Hematopoietic multipotent progenitor cell treated with erythropoietin and hydrocortisone succinate and interleukin-3 and kit ligand, for 4 days (in vitro differentiated cells): ENCODE data around the gene DNAJC22.
A peak's percentile ranks its signal among the peaks of the same experiment; 100 is the strongest.
"Not testable (repeated sequence)": the region's sequence is repeated elsewhere in the genome, so short reads cannot be mapped to it uniquely, and the experiment has no call there.

Source experiments
- DNase-seq: peaks from one replicate; pipeline ENCODE4 v3.0.0-alpha.2; 2015

DNAJC22 gene

DNA sequence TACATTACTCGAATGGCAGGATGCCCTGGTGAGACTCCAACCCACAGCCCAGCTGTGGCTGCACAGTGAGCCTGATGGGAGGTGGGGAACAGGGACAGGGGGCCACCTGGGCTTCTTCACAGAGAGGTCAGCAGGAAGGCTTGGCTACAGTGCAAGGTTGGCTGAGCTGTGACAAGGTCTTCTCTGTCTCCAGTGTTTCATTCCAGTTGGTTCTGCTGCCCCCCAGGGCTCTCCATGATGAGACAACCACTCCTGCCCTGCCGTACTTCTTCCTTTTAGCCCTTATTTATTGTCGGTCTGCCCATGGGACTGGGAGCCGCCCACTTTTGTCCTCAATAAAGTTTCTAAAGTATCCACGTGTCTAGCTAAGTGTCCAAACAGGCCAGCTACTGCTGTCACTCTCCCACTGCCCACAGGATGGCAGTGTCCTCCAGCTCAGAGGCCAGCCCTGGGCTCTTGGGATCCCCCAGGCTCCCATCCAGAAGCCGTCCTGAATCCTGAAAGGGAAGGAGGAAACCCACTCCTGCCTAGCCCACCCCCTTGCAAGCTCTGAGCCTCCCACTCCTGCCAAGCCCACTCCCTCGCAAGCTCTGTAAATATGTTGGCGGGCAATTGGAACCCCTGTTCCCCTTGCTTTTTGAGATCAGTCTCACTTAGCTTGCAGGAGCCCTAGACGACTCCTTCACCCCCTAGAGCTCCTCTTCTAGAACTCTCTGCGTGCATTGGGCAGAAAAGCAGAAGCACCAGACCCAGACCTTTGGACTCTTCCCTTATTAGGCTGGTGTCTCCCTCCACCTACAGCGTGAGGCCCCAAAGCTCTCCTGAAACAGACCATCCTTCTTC is 15.1 kb upstream of the DNAJC22 start:
- peak; percentile 70 for DNase-seq

DNA sequence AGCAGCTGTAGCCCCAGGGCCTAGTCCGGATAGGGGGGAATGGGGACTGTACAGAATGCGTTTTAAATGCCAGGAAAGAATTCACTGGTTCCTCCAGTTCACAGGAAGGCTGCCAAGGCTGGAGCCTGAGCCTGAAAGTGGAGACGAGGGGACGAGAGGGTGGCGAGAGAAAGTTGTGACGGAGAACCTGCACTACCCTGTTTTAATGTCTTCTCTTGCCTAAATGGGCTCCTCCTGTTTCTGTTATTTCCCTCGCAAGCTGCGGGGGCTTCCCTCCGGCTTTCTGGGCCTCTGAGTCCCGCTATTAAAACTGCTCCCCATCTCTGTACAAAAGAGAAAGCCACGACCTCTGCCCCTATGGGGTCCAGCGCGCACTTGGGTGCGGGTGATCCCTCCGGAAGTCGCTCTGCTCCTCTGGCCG is 14.2 kb upstream of the DNAJC22 start:
- DNase-seq = no peak

DNA sequence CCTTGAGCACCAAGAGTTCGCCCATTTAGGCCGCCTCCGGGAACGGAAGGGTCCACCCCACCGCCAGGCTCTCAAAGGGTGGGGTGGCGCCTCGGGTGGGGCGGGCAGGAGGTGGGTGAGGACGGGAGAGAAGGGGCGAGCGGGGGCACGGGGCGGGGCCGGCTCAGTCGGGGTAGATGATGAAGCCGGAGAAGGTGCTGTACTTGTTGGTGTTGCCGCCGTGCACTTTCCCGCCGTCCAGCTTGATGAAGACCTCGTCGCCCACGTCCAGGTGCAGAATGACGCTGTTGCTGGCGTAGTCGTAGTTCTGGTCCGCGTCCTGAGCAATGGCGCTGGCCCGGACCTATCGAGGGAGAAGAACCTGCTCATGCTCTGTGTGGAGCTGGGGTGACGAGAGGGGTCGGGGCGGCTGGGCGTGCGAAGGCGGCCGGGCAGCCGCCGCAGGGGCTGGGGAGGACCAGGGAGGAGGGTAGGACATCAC is 13.8 kb upstream of the DNAJC22 start:
- no peak for DNase-seq

DNA sequence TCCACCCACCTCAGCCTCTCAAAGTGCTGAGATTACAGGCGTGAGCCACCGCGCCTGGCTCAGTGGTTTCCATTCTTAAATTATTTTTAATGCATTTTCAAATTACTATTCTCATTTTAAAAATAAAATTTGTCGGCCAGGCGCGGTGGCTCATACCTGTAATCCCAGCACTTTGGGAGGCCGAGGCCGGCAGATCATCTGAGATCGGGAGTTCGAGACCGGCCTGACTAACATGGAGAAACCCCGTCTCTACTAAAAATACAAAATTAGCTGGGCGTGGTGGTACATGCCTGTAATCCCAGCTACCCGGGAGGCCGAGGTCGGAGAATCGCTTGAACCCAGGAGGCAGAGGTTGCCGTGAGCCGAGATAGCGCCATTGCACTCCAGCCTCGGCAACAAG is 12.9 kb upstream of the DNAJC22 start:
- not testable (repeated sequence) for DNase-seq

DNA sequence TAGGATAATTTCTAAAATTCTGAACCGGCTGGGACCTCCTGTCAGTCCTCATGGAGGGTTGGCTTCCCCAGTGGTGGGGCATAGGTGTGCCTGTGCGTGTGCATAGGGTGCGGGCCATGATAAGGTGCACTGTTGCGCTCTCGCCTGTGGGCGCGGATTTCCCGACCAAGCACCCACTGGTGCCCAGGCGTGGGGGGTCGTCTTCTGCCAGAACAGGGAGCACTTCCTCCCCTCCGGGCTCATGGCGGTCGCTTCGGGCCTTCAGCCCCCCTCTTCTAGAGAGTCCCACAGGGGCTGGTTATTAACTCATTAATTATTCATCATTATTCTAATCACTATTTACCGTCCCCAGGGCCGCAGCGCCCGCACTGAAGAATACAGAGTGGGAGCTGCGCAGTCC is 12.5 kb upstream of the DNAJC22 start:
- DNase-seq = no peak

DNA sequence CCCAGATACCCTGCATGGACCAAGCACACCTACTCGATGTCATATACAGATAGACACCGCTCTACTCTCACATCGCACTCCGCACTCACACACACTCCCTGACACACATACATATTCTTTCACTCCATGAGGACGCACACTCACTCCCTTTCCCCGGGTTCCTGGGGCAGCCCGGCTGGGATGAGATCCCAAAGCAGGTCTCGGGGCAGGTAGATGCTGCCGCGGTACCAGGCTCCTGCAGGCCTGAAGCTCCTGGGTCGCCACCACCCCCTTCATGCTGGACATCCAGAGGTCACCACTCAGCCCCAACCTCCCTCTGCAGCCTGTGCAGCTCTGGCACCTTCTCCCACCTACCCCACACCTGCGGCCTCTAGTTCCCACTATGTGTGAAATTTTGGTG is 12.0 kb upstream of the DNAJC22 start:
- no peak for DNase-seq

DNA sequence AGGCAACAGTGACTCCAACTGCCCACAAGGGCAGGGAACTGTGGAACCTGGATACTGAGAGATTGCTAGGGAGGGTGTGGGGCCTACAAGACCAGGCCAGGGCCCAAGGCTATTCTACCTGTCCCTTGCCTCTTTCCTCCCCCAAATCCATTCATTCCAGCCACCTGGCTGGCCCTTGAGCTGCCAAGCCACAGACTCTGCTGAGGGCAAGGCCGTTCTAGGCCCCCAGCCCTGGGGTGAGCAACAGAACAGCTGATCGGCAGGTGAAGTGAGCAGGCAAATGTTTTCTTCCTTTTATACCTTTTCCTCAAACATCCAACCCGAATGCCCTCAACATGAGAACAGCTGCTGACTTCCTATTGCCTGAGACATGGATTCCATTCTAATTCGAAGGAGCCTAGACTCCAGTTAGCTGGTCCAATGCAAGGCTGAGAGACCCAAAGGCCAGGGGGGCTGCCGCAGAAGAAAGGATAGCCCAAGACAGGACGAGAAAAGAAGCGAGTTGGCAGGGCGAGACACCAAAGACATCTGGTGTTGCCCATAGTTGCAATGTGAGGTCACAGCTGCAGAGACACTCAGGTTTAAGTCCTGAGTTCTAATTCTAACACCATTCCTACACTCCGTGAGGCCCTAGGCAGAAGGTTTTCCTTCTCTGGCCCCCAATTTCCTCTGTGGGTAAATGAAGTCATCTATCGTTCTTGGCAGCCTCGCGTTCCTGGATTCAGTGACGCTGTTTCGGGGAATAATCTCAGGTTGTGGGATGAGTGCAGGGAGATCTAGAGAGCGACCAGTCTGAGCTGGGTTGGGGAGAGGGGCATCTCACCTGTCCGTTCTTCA is 11.4 kb upstream of the DNAJC22 start:
- DNase-seq = no peak

DNA sequence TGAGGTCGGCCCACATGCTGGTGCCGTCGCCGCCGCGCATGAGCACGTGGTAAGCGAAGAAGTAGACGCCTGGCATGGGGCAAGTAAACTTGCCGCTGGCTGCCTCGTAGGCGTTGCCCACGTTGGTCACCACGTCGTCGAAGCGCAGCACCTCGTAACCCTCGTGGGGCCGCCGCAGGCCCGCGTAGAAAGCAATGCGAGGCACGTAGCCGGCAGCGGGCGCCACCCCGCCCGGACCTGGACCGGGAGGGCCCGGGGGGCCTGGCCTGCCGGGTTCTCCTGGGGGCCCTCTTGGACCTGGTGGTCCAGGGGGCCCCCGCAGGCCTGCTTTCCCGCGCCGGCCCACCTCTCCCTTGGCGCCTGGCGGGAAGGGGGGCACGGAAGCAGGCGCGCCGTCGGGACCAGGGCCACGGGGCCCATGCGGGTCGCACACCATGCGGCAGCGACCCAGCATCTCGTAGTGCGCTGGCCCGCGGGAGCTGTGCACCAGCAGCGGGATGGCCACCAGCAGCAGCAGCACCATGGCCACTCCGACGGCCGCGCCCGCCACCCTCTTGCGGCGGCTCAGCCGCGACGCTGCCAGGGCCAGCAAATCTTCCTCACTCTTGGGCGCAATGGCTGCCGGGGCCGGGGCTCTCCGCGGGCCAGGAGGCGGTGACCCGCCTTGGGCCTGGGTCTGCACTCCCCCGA is 10.6 kb upstream of the DNAJC22 start:
- DNase-seq = no peak

DNA sequence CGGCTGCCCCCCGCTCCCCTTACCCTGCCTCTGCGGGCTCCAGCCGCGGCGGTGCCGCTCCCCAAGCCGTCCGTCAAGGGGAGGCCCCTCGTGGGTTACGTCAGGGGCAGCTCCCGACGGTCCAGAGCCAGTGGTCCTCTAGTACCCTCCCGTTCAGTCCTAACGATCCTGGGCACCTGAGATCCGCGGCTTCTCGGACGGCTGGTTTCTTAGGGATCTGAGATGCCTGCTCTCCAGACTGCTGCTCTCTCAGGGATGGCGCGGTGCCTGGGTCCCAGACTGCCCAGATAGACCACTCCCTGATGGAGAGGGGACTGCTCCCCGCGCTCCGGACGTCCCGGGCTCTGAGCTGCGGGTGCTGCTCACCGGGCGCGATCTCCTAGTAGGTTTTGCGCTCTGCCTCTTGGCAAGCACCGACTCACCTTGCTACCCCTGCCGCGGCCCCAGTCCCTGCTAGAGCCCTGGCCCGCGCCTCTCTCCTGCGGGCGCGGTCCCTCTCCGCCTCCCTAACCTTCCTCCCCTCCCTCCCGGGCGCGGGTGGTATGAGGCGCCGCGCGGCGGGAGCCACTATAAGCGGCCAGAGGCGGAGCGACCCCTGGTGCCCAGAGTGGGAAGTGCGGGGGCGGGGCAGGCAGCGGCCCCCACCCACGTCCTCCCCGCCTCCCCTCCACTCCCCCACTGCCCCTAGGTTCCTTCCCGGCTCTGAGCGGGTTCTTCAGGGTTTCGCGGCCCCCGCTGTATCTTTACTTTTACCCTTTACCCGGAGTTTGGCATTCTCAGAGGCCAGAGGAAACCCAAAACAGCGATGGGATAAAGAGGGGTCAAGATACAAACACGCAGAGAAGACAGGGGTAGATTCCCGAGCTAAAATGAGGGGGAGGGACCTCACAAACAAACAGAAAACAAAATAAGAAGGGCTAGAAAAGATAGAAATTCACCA is 9.8 kb upstream of the DNAJC22 start, which contains the start of gene C1QL4:
TSS of gene C1QL4 (minus strand) at position 544 of the 940 bp plus-strand sequence. CDS start 711 bp downstream, outside the sequence.
- peak; percentile 89 for DNase-seq

DNA sequence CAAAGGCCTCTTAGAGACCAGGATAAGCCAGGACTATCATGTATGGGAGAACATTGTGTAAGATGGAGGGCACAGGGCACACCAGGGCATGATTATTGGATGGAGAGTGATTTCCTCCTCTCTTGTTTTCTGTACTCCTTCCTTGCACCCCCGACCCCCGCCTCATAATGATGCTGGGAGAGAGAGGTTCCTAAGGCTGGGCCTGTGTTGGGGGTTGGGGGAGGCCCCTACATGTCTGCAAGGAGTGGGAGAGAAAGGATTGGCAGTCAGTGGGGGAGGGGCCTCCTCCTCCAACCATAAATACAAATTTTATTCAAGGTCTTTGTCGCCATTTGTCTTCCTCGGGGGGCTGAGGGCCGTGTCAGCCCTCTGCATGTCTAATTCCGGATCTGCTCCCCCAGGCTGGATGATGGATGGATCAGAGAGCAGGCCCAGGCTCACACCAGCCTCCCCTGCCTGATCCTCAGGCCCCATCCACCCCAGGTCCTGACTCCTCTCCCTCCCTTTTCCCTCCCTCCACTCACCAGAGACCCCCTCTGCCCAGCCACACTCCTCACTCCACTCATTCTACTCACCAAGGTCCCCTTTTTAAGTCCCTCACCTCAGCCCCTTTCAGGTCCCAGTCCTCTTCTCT is 7.7 kb upstream of the DNAJC22 start:
- DNase-seq = no peak

DNA sequence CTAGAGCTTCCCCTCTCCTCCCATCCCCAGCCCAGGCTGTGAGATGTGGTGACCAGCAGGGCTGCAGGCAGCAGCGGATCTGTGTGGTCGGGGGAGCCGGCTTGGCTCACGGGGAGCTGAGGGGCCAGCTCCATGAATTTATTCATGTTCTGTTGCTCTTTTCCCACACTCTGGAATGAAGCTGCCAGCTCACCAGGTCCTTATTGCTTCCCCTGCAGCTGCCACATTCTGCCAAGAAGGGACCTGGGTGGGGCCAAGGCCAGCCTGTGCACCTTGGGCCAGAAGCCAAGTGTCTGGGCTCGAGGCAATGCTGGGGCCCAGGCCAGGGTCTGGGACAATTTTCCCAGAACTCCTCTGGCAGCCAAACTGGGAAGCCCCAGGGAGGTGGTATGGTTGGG is 7.2 kb upstream of the DNAJC22 start:
- no peak for DNase-seq

DNA sequence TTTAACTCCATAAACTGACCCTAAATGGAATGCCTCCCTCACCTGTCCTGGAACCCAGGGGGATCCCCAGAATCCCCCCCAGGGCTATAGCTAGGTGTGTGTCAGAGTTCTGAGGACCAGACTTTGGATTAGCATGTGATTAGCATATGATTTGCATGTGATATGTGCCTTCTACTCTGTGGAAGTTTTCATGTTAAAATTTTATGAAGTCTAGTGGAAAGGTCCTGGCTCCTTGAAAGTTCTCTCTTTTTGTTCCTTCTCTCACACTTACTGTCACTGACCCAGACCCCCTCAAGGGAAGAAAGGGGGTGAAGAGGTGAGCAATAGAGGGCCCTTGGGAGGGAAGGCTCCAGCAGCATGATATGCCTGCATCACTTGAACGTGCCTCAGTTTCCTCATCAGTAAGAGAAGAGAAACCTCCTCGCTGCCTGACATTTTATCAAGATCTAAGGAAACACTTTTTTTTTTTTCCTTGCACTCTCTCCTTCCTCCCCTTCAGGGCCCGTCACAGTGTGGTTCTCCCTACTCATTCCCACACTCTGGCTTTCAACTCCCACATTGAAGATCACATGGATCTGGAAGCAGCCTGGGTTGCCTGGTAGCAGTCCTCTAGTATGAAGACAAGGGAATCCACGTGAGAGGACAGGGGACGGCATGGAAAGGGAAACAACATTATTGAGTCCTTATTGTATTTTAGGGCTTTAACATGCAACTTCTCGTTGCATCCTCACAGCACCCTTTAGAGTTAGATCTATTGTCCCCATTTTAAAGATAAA is 6.4 kb upstream of the DNAJC22 start:
- DNase-seq = no peak

DNA sequence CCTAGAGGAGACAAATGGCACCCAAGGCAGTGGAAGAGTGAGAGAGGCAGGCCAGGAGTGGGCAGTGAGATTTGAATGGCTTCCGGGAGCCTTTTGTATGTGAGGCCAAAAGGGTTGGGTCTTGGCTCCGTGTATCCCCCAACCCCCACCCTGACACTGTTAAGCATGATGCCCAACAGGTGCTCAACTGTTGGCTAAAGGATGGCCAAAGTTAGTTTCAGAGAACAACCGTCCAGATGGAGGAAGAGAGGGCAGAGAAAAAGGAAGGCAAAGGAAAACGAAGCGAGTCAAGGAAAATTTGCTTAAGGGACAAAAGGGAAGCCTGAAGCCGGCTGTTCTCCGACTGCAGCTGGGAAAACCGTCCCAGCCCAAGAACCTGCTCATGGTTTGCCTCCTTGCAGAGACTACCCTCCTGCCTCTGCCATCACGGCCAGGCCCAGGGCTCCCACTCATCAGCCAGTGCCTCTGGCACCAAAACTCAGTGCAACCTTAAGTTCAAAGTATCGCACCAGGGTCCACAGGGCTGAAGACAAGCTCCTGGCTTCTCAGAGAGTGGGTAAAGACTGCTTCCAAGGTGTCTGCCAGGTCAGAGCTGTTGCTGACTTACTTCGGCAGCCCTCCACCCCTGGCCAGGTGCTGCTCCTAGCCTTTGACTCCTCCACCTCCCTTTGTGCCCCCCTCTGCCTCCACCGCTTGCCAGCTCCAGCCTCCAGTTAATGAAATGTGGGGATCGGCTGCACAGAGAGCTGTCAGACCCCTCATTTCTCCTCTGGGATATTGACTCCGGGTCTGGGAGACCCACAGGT is 5.5 kb upstream of the DNAJC22 start:
- no peak for DNase-seq

DNA sequence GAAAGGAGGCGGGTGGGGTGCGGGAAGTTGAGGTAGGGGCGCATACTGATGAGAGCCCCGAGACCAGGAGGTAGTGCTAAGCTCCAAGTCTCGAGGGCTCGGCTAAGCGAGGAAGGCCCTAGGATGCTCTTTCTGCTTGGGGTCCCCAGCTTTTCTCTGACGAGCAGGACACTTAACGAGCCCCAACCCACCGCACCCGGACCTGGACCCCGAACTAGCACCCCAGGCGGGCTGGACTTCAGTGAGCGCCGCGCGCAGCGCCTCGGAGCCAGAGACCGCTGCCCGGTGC is 5.0 kb upstream of the DNAJC22 start:
- DNase-seq = no peak

DNA sequence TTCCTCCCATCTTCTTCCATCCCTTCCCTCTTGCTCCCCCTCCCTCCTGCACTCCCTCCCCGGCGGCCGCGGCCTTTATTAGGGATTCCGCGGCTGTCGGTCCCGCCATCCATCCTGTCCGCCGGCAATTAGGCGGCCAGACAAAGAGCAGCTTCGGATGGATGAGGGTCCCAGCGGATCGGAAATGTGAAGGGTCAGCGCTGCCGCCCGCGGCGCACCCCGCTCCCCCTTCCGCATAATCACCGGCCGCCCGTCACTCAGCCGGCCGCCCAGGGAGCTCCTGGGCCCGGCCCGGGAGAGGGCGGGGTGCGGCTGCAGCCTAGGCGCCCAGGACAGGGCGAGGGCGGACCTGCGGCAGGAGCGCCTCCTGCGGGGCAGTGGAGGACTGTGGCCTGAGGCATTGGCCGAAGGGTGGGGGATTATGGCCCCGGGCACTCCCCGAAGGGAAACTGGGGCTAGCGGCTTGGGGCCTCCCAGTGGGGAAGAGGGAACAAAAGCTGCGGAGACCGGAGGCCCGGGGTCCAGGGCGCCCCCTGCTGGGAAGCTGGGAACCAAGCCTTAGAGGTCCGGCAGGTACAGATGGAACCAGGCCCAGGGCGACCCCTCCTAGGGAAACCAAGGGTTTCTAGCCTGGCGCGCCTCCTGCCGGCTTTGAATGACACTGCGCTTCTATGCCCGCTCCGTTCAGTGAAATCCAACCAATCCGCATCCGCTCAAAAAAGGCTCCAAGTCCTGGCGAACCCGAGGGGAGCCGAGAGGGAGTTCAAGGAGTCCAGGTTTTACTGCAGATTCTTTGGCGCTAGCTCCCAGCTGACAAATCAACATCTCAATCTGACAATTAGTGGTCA is 4.4 kb upstream of the DNAJC22 start:
- peak; percentile 93 for DNase-seq

DNA sequence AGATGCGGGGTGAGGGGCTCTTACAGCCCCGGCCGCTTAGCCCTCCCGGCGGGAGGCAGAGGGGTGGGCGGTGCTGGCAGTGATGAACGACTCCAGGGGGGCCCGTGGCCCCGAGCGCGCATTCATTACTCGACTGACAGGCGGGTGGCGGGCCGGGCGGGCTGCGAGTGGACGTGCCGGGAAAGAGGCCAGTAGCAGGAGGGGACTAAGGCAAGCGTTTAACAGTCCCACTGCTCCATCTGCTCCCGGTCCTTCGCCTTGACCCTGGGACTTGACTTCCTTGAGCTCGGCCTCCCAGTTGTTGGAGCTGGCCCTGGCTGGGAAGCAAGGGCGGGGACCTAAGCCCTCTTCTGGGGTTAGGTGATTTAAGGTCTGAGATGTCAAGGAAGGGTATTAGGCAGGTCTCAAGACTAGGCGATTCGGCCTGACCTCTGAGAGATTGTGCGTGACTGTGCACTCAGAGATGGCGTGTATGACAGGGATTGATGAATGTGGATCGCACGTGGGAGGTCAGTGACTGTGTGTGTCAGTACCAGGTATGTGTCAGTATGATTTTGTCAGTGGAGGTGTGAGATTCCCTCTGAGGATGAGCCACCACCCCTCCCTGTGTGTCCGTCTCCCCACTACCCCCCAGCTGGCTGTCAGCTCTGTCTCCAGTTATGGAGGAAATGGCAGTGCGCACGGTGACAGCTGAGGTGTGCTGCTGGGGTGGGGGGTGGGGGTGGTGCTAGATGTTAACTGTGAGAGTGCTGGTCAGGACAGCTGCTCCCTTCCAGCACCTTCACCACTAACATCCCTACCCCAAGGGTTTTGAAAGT is 3.6 kb upstream of the DNAJC22 start:
- no peak for DNase-seq

DNA sequence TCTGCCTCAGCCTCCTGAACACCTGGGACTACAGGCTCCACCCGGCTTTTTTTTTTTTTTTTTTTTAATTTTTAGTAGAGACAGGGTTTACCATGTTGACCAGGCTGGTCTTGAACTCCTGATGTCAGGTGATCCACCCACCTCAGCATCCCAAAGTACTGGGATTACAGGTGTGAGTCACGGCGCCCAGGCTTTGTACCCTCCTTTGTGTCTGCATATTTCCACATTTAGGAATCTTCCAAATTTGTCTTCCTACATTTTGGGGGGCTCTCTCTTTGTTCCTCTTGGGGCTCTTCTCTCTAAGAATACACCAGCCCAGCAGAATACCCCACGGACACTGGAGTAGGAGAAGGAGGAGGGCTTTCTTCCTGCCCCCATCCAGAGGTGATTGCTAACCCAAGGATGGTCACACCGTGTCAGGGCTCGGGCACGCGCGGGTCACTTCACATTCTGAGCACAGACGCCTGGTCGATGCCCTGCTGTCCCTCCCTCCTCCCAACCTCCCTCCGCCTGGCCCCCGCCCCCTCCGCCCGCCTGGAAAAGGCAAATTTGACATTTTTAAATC is 2.1 kb upstream of the DNAJC22 start:
- DNase-seq = no peak
